Measurements from ENCODE around the gene MSTN. TPM values are rescaled to one million over a fixed set of nuclear protein-coding genes. Genes with fewer than 3 reads are reported as not detected.

MSTN gene
- total RNA-seq, 2 experiments from 2014 or later = not detected

DNA sequence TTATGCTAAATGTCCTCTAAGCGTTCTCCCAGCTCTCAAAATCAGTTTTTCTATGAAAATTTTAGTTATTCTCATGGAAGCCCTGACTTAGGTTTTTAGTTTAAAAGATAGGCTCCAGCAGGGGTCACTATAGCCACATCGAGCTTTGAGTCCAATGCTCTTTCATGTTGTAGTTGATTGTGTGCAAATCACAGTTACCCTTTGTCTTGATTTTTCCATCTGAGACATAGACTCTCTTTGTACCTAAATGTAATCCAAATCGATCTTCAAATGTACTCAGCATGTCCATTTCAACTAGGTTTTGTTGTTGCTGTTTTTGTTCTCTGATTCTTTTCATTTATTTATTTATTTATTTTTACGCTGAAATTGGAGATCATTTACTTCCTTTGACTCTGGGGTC is 26.4 kb upstream of the MSTN start:
- Mint-ChIP-seq H3K4me3 (no peak overlapping the region), H3K36me3 (no peaks in the 10 kb centered on the region), H3K4me1 (no peaks in the 10 kb centered on the region), H3K27ac (no peak overlapping the region), H3K9me3 (no peaks in the 10 kb centered on the region), H3K27me3 (no peaks in the 10 kb centered on the region)
- no peak for ATAC-seq (ENCODE audit: low read depth)
- POLR2A ChIA-PET = no interaction called here
- DNase-seq = no peak

DNA sequence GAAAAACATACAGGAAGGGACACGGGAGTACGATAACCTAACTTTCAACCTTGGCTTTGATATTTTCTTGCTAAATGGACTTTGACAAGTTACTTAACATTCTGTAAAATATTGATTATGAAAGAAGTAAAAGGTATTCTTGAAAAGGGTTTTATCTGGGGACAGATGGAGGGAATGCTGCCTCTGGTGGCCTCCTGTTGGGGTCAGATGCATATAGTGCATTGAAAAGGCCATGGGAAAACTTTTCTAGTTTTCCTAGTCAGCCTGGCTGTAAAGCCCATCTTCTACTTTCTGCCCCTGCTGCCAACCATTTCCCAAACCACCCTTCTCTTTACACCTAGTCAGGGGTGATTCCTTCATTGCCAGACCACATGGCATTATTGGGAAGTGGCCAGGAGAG is 22.2 kb upstream of the MSTN start:
- no peaks in the 10 kb centered on the region for H3K36me3 Mint-ChIP-seq
- no peak overlapping the region for H3K4me3 Mint-ChIP-seq
- ATAC-seq (ENCODE audit: low read depth) (no peak), DNase-seq (no peak)
- peaks cover 2% of the 10 kb centered on the region for H3K27me3 Mint-ChIP-seq
- no peak overlapping the region for H3K27ac Mint-ChIP-seq
- POLR2A ChIA-PET = no interaction called here
- no peaks in the 10 kb centered on the region for H3K9me3 Mint-ChIP-seq
- H3K4me1 Mint-ChIP-seq = no peaks in the 10 kb centered on the region

- no peak for ATAC-seq (ENCODE audit: low read depth)
- H3K4me3 Mint-ChIP-seq = no peak overlapping the region
- no peaks in the 10 kb centered on the region for H3K36me3 Mint-ChIP-seq
- H3K27me3 Mint-ChIP-seq = peaks cover 8% of the 10 kb centered on the region
- DNase-seq = no peak
- no peak overlapping the region for H3K27ac Mint-ChIP-seq
- POLR2A ChIA-PET = no interaction called here
- no peaks in the 10 kb centered on the region for H3K9me3 Mint-ChIP-seq
- H3K4me1 Mint-ChIP-seq = peaks cover 3% of the 10 kb centered on the region
Measured at GRCh38 chr2:190082118-190082517, 19.6 kb upstream of the MSTN start.

- Mint-ChIP-seq H3K27ac (no peak overlapping the region), H3K4me3 (no peak overlapping the region), H3K27me3 (peaks cover 9% of the 10 kb centered on the region), H3K9me3 (no peaks in the 10 kb centered on the region), H3K36me3 (no peaks in the 10 kb centered on the region), H3K4me1 (peaks cover 3% of the 10 kb centered on the region)
- no peak for ATAC-seq (ENCODE audit: low read depth)
- POLR2A ChIA-PET = no interaction called here
- no peak for DNase-seq
Measured at GRCh38 chr2:190080527-190081049, 18.1 kb upstream of the MSTN start.

DNA sequence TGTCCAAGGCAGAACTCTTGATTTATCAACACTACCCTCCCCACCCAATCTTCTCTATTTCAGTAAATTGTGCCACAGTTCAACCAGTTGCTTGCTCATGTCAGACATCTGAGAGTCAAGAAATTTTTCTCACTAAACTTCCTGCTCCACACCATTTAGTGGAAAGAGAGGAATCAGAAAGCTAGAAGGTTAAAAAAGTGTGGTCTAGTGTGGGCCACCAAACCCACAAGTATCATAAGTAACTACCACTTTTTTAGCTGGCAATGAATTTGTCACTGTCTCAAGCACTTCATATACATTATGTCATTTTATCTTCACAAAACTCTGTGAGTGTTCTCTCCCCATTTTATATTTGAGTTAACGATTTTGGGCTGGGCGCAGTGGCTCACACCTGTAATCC is 16.6 kb upstream of the MSTN start:
- H3K9me3 Mint-ChIP-seq = no peaks in the 10 kb centered on the region
- no peak overlapping the region for H3K4me3 Mint-ChIP-seq
- H3K36me3 Mint-ChIP-seq = no peaks in the 10 kb centered on the region
- H3K27ac Mint-ChIP-seq = no peak overlapping the region
- peaks cover 9% of the 10 kb centered on the region for H3K27me3 Mint-ChIP-seq
- ATAC-seq (ENCODE audit: low read depth) (no peak), DNase-seq (no peak)
- H3K4me1 Mint-ChIP-seq = peaks cover 3% of the 10 kb centered on the region
- POLR2A ChIA-PET = no interaction called here

GRCh38 chr2:190075623-190076022 is 13.1 kb upstream of the MSTN start:
- Mint-ChIP-seq H3K4me1 (peaks cover 3% of the 10 kb centered on the region), H3K4me3 (no peak overlapping the region), H3K9me3 (no peaks in the 10 kb centered on the region), H3K27ac (no peak overlapping the region), H3K27me3 (peaks cover 7% of the 10 kb centered on the region), H3K36me3 (no peaks in the 10 kb centered on the region)
- no peak for ATAC-seq (ENCODE audit: low read depth)
- POLR2A ChIA-PET = no interaction called here
- no peak for DNase-seq

GRCh38 chr2:190069936-190070696 is 7.6 kb upstream of the MSTN start:
- POLR2A ChIA-PET = no interaction called here
- ATAC-seq (ENCODE audit: low read depth) = peak; percentile 26
- H3K36me3 Mint-ChIP-seq = no peaks in the 10 kb centered on the region
- no peaks in the 10 kb centered on the region for H3K9me3 Mint-ChIP-seq
- peaks cover 1% of the 10 kb centered on the region for H3K4me1 Mint-ChIP-seq
- no peak overlapping the region for H3K4me3 Mint-ChIP-seq
- no peak overlapping the region for H3K27ac Mint-ChIP-seq
- peaks cover 2% of the 10 kb centered on the region for H3K27me3 Mint-ChIP-seq
- no peak for DNase-seq

GRCh38 chr2:190068764-190069163 is 6.2 kb upstream of the MSTN start:
- DNase-seq (no peak), ATAC-seq (ENCODE audit: low read depth) (no peak)
- POLR2A ChIA-PET = no interaction called here
- Mint-ChIP-seq H3K36me3 (no peaks in the 10 kb centered on the region), H3K4me3 (no peak overlapping the region), H3K27ac (no peak overlapping the region), H3K4me1 (peaks cover 1% of the 10 kb centered on the region), H3K9me3 (no peaks in the 10 kb centered on the region), H3K27me3 (peaks cover 2% of the 10 kb centered on the region)

- H3K36me3 Mint-ChIP-seq = no peaks in the 10 kb centered on the region
- POLR2A ChIA-PET = no interaction called here
- no peak overlapping the region for H3K27ac Mint-ChIP-seq
- H3K4me3 Mint-ChIP-seq = no peak overlapping the region
- DNase-seq (no peak), ATAC-seq (ENCODE audit: low read depth) (no peak)
- no peaks in the 10 kb centered on the region for H3K9me3 Mint-ChIP-seq
- H3K27me3 Mint-ChIP-seq = peaks cover 2% of the 10 kb centered on the region
- peaks cover 1% of the 10 kb centered on the region for H3K4me1 Mint-ChIP-seq
Measured at GRCh38 chr2:190065839-190066238, 3.3 kb upstream of the MSTN start.

DNA sequence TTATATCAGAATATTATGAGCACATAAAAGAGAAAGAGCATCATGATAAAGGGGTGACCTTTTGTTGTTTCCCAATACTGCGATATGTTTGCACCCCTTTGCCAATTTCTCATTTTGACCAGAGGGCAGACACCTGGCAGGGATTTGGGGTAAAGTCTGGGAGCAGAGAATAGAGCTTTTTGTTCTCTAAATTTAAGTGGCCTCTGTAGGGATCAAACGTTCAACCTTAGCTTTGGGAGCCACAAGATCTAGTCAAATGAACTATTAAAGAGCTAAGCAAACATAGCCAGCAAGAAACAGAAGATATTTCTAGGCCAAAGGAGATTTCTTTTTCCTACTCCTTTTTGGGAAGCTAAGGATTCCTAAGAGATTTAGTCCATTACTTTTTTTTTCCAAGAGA is 1.1 kb upstream of the MSTN start:
- POLR2A ChIA-PET = no interaction called here
- Mint-ChIP-seq H3K4me1 (no peaks in the 10 kb centered on the region), H3K4me3 (no peak overlapping the region), H3K27me3 (no peaks in the 10 kb centered on the region), H3K9me3 (no peaks in the 10 kb centered on the region), H3K27ac (no peak overlapping the region), H3K36me3 (no peaks in the 10 kb centered on the region)
- no peak for DNase-seq
- ATAC-seq (ENCODE audit: low read depth) = no peak

- no peak for ATAC-seq (ENCODE audit: low read depth)
- Mint-ChIP-seq H3K9me3 (no peaks in the 10 kb centered on the region), H3K4me1 (no peaks in the 10 kb centered on the region), H3K4me3 (no peak overlapping the region), H3K36me3 (no peaks in the 10 kb centered on the region), H3K27ac (no peak overlapping the region), H3K27me3 (no peaks in the 10 kb centered on the region)
- POLR2A ChIA-PET = no interaction called here
- no peak for DNase-seq
Measured at GRCh38 chr2:190062053-190062452, 476 bp downstream of the MSTN start.

- no peaks in the 10 kb centered on the region for H3K9me3 Mint-ChIP-seq
- POLR2A ChIA-PET = no interaction called here
- no peaks in the 10 kb centered on the region for H3K27me3 Mint-ChIP-seq
- no peak overlapping the region for H3K27ac Mint-ChIP-seq
- no peaks in the 10 kb centered on the region for H3K4me1 Mint-ChIP-seq
- no peak for DNase-seq
- H3K4me3 Mint-ChIP-seq = no peak overlapping the region
- no peaks in the 10 kb centered on the region for H3K36me3 Mint-ChIP-seq
- ATAC-seq (ENCODE audit: low read depth) = no peak
Measured at GRCh38 chr2:190060626-190061025, 1.9 kb downstream of the MSTN start.

DNA sequence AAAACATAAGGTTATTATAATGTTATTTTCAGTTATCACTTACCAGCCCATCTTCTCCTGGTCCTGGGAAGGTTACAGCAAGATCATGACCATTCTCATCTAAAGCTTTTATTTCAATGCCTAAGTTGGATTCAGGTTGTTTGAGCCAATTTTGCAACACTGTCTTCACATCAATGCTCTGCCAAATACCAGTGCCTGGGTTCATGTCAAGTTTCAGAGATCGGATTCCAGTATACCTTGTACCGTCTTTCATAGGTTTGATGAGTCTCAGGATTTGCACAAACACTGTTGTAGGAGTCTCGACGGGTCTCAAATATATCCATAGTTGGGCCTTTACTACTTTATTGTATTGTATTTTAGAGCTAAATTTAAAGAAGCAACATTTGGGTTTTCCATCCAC is 2.5 kb downstream of the MSTN start:
- H3K36me3 Mint-ChIP-seq = no peaks in the 10 kb centered on the region
- DNase-seq (no peak), ATAC-seq (ENCODE audit: low read depth) (no peak)
- no peaks in the 10 kb centered on the region for H3K9me3 Mint-ChIP-seq
- POLR2A ChIA-PET = no interaction called here
- H3K4me3 Mint-ChIP-seq = no peak overlapping the region
- H3K27me3 Mint-ChIP-seq = no peaks in the 10 kb centered on the region
- H3K4me1 Mint-ChIP-seq = no peaks in the 10 kb centered on the region
- H3K27ac Mint-ChIP-seq = no peak overlapping the region

- no peak overlapping the region for H3K4me3 Mint-ChIP-seq
- H3K36me3 Mint-ChIP-seq = no peaks in the 10 kb centered on the region
- ATAC-seq (ENCODE audit: low read depth) (no peak), DNase-seq (no peak)
- no peak overlapping the region for H3K27ac Mint-ChIP-seq
- H3K4me1 Mint-ChIP-seq = no peaks in the 10 kb centered on the region
- POLR2A ChIA-PET = no interaction called here
- H3K9me3 Mint-ChIP-seq = no peaks in the 10 kb centered on the region
- no peaks in the 10 kb centered on the region for H3K27me3 Mint-ChIP-seq
Measured at GRCh38 chr2:190053426-190053825, 9.1 kb downstream of the MSTN start.

GRCh38 chr2:190052307-190052706 is 10.2 kb downstream of the MSTN start:
- no peak overlapping the region for H3K27ac Mint-ChIP-seq
- POLR2A ChIA-PET = no interaction called here
- no peaks in the 10 kb centered on the region for H3K36me3 Mint-ChIP-seq
- H3K4me3 Mint-ChIP-seq = no peak overlapping the region
- DNase-seq (no peak), ATAC-seq (ENCODE audit: low read depth) (no peak)
- no peaks in the 10 kb centered on the region for H3K9me3 Mint-ChIP-seq
- H3K4me1 Mint-ChIP-seq = no peaks in the 10 kb centered on the region
- H3K27me3 Mint-ChIP-seq = no peaks in the 10 kb centered on the region
